Activated naive CD4-positive, alpha-beta T cell treated with anti-CD3 and anti-CD28 coated beads for 36 hours (primary cell): ENCODE data around the gene PLA2G2D. TPM values are rescaled to one million over a fixed set of nuclear protein-coding genes. Genes with fewer than 3 reads are reported as not detected.
A peak's percentile ranks its signal among the peaks of the same experiment; 100 is the strongest.

Experiments used
- CTCF ChIA-PET: fragments of 350-600 bp; sonication (Branson Sonifier 250); formaldehyde crosslinking; loops from one replicate; lab custom pipeline; 2021; ENCODE audit warnings: antibody characterized with exemption; lab: Charles Lee
- DNase-seq: peaks from one replicate; pipeline ENCODE4 v3.0.0-alpha.2; 2020
- H3K27ac Mint-ChIP-seq: one replicate; pipeline ENCODE4 v1.8.0; 2021; ENCODE audit warnings: mild to moderate bottlenecking, mixed read lengths
- H3K27me3 Mint-ChIP-seq: one replicate; pipeline ENCODE4 v1.8.0; 2021; ENCODE audit warnings: low read depth, mixed read lengths
- H3K36me3 Mint-ChIP-seq: one replicate; pipeline ENCODE4 v1.8.0; 2021; ENCODE audit warnings: low read depth, mixed read lengths
- H3K4me1 Mint-ChIP-seq: one replicate; pipeline ENCODE4 v1.8.0; 2021; ENCODE audit warnings: low read depth, mixed read lengths
- H3K4me3 Mint-ChIP-seq: one replicate; pipeline ENCODE4 v1.8.0; 2021; ENCODE audit warnings: mild to moderate bottlenecking, moderate library complexity, mixed read lengths
- H3K9me3 Mint-ChIP-seq: one replicate; pipeline ENCODE4 v1.8.0; 2021; ENCODE audit warnings: mixed read lengths
- intact Hi-C: fragments of 100-400 bp; cut with micrococcal nuclease; formaldehyde crosslinking; loops from one replicate; pipeline ENCODE4 v1.15.1; 2023
- total RNA-seq, 2 experiments: library from RNA; stranded (reverse); gene quantifications; one replicate each; pipeline ENCODE4 v1.2.3, GENCODE V29; 2021

The PLA2G2D gene, protein sequence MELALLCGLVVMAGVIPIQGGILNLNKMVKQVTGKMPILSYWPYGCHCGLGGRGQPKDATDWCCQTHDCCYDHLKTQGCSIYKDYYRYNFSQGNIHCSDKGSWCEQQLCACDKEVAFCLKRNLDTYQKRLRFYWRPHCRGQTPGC
- under 1 TPM; 0.19 to 0.35 TPM for total RNA-seq

DNA sequence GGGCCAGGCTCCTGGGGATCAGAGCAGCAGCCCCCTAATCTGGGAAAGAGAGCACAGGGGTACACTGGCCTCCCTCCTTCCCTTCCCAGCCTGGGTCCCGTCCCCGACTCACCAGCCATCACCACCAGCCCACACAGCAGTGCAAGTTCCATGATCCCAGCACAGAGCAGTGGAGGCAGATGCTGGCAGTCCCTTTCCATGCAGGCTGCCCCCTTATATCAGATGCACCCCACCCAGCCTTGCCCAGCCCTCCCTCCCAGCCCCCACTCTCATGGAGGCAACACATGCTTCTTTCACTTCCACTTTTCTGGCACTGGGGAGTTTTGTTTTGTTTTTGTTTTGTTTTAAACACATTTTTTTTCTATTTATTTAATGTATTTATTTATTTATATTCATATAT lies at the start of gene PLA2G2D:
TSS of gene PLA2G2D (minus strand) at position 190 of the 400 bp plus-strand sequence. CDS start at position 152, 38 bp downstream.
- H3K4me3 Mint-ChIP-seq, result no peak within 1 kb of the TSS
- H3K27ac Mint-ChIP-seq, result no peak within 1 kb of the TSS
- DNase-seq, result no peak
- H3K4me1 Mint-ChIP-seq, result no peaks in the 10 kb centered on the region
- H3K27me3 Mint-ChIP-seq, result peaks cover 8% of the 10 kb centered on the region
- intact Hi-C loops, result no loop called here
- CTCF ChIA-PET, result no interaction called here
- no peaks in the 10 kb centered on the region for H3K9me3 Mint-ChIP-seq
- H3K36me3 Mint-ChIP-seq, result no peaks in the 10 kb centered on the region

DNA sequence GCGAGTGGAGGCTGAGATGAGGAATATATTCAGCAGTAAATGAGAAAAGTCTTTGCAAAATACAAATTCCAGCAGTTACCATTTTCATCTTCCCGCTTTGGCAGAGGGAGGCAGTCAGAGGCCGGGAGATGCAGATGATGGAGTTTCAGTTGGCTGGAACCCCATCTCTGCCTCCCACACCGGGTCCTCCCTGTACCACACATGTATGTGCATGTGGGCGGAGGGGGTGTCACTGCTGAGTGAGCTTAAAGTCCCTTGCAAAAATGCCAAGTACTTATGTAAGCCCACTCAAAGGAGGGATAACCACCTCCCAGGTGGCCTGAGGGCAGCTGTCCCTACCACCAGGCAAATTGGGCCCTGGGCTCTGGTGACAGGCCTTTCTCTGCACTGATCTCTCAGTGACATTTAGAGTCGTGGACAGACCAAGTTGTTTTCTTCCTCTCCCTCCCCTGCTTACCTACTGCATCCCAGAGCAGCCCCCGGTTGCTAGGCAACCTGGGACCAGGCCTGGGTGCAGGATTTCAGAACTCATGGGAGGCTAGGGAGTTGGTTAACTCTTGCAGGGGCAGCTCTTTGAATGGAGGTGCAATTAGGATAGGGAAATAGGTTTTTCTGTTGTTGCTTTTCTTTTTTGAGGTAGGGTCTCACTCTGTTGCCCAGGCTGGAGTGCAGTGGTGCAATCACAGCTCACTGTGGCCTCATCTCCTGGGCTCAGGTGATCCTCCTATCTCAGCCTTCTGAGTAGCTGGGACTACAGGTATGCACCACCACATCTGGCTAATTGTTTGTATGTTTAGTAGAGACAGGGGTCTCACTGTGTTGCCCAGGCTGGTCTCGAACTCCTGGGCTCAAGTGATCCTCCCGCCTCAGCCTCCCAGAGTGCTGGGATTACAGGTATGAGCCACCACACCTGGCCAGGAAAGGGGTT lies 49.5 kb upstream of the PLA2G2D start:
- no peaks in the 10 kb centered on the region for H3K27me3 Mint-ChIP-seq

DNA sequence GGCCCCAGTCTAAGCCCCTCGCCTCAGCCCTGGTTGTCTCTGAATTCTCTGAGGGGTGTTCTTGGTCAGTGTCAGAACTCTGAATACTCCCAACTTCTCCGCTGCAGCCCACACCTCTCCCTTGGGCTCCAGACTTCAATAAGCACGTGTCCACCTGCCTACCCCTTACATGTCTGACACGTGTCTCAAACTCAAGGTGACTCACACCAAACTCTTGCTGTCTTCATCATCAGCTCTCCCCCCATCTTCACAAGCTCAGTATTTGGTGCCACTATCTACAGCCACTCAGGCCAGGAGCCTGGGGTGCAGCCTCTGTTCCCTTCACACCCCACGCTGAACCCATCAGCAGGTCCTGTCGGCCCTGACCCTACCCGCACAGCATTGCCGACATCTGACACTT lies 47.8 kb upstream of the PLA2G2D start:
- Mint-ChIP-seq H3K27ac (no peak overlapping the region), H3K4me3 (no peak overlapping the region), H3K9me3 (peaks cover 10% of the 10 kb centered on the region), H3K4me1 (peaks cover 8% of the 10 kb centered on the region), H3K36me3 (peaks cover 2% of the 10 kb centered on the region), H3K27me3 (no peaks in the 10 kb centered on the region)
- intact Hi-C loops, result no loop called here
- DNase-seq, result no peak
- CTCF ChIA-PET, result interaction anchor here (1.1 to 11.7 kb wide), 3 partner anchors 10 to 29 kb away, joined by 3 to 75 read pairs (median 3); no protein-coding TSS in a partner anchor

More for the DNA sequence above, 49.5 kb upstream of the PLA2G2D start:
- Mint-ChIP-seq H3K9me3 (peaks cover 6% of the 10 kb centered on the region), H3K4me3 (no peak overlapping the region), H3K4me1 (peaks cover 10% of the 10 kb centered on the region), H3K27ac (no peak overlapping the region), H3K36me3 (no peaks in the 10 kb centered on the region)
- DNase-seq, result no peak
- intact Hi-C loops, result no loop called here
- CTCF ChIA-PET, result interaction anchor here (3.9 kb wide), 1 partner anchor 26 kb away, joined by 23 read pairs; no protein-coding TSS in a partner anchor

DNA sequence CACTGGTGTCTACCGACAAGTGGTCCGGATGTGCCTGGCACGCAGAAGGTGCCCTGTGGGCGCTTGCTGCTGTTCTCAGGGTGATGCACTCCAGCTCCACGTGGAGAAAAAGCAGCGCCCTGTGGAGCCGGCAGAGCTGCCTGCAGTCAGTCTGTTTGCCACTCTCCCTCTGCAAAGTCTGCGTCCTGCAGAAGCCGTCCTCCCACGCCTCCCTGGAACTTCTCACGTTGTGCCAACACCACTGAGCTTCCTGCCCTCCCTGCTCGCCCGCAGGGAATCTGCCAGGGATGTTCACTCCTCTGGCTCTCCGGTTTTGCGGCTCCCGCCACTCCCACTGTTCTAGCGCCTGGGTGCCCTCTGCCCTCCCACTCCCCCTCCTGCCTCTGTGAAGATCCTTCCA lies 46.7 kb upstream of the PLA2G2D start:
- CTCF ChIA-PET, result interaction anchor here (0.7 to 11.7 kb wide), 5 partner anchors 13 to 59 kb away, joined by 3 to 75 read pairs (median 3); no protein-coding TSS in a partner anchor
- DNase-seq, result no peak
- Mint-ChIP-seq H3K4me3 (no peak overlapping the region), H3K4me1 (peaks cover under 1% of the 10 kb centered on the region), H3K36me3 (peaks cover 2% of the 10 kb centered on the region), H3K9me3 (peaks cover 18% of the 10 kb centered on the region), H3K27me3 (no peaks in the 10 kb centered on the region), H3K27ac (no peak overlapping the region)
- intact Hi-C loops, result no loop called here

DNA sequence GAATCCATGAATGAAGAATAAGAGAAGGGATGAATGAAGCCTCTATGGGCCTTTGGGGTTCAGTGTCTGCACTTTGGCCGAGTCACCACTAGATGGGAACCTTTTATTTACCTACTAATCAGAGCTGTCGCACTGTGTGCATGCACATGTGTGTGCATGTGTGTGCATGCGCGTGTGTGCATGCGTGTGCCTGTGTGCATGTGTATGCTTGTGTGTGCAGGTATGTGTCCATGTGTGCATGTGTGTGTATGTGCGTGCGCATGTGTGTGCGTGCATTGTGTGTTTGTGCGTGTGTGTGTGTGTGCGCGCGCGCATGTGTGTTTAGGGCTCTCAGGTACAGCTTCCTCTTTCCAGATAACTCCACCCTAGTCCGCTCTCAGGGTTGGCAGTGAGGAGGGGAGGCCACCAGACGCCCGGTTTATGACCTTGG lies 46.2 kb upstream of the PLA2G2D start:
- H3K36me3 Mint-ChIP-seq, result peaks cover 6% of the 10 kb centered on the region
- no peaks in the 10 kb centered on the region for H3K27me3 Mint-ChIP-seq
- no peak overlapping the region for H3K27ac Mint-ChIP-seq
- intact Hi-C loops, result no loop called here
- H3K4me1 Mint-ChIP-seq, result no peaks in the 10 kb centered on the region
- peaks cover 21% of the 10 kb centered on the region for H3K9me3 Mint-ChIP-seq
- CTCF ChIA-PET, result interaction anchor here (0.7 to 11.7 kb wide), 6 partner anchors 13 to 60 kb away, joined by 3 to 75 read pairs (median 3); partner anchors contain the start of genes PLA2G2C and UBXN10
- DNase-seq, result peak; percentile 35
- H3K4me3 Mint-ChIP-seq, result no peak overlapping the region

DNA sequence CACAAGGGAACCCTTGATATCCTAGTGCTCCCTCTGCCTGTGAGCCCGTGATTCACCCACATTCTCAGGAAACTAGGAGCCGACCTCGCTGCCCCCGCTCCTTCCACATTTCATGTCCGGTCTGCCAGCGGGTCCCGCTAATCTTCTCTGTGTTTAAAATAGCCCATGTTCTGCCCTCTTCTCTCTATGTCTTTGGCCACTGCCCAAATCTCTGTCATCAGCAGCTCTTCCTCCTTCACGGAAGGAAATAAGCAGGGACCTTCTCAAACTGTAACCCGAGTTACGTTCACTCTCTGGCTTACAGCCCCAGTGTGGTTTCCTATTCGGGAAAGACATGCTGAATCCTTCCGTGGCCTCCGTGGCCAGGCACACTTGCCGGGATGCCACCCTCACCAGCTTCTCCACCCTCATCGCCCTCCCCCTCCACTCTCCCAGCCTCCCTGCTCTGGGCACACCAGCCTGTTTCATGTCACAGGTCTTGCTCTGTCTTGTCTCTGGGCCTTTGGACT lies 45.4 kb upstream of the PLA2G2D start:
- Mint-ChIP-seq H3K36me3 (peaks cover 6% of the 10 kb centered on the region), H3K4me3 (no peak overlapping the region), H3K27ac (no peak overlapping the region), H3K9me3 (peaks cover 26% of the 10 kb centered on the region), H3K27me3 (no peaks in the 10 kb centered on the region), H3K4me1 (no peaks in the 10 kb centered on the region)
- intact Hi-C loops, result no loop called here
- DNase-seq, result no peak
- CTCF ChIA-PET, result interaction anchor here (0.7 to 11.7 kb wide), 3 partner anchors 22 to 48 kb away, joined by 3 to 75 read pairs (median 7); partner anchors contain the start of genes PLA2G2C and UBXN10

DNA sequence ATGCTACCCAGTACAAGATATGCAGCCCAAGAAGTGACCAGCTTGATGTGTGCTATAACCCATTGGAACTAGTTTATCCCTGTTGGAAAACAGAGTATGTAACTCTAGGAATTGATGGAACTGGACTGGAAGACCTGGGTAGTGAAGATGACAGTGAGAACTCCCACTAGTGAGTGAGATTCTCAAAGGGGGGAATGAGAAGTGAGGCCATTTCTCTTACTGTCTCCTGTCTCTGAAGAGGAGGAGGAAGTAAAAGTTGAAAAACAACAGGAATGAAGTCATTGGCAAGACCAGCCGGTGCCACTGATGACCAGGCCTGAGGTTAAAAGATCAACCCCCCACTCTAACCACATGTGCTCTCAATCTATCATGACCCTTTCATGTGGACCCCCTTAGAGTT lies 40.7 kb upstream of the PLA2G2D start:
- peaks cover 34% of the 10 kb centered on the region for H3K9me3 Mint-ChIP-seq

DNA sequence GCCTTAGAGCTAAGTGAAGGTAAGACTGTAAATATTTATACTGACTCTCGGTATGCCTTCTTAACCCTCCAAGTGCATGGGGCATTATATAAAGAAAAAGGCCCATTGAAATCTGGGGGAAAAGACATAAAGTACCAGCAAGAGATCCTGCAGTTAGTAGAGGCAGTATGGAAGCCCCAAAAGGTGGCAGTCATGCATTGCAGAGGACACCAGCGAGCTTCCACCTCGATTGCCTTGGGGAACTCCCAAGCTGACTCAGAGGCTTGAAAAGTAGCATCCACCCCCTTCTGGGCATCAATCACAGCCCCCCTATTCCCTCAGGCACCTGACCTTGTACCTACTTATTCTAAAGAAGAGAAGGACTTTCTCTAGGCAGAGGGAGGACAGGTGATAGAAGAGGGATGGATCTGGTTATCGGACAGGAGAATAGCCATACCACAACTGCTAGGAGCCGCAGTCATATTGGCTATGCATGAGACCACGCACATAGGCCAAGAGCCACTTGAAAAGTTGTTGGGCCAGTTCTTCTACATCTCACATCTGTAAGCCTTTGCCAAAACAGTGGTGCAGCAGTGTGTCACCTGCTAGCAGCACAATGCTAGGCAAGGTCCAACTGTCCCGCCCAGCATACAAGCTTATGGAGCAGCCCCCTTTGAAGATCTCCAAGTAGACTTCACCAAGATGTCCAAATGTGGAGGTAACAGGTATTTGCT lies 39.2 kb upstream of the PLA2G2D start:
- no peak overlapping the region for H3K4me3 Mint-ChIP-seq
- CTCF ChIA-PET, result interaction anchor here (0.6 to 11.7 kb wide), 4 partner anchors 33 to 281 kb away, joined by 3 to 75 read pairs (median 3); no protein-coding TSS in a partner anchor
- H3K36me3 Mint-ChIP-seq, result peaks cover 6% of the 10 kb centered on the region
- peaks cover 7% of the 10 kb centered on the region for H3K4me1 Mint-ChIP-seq
- intact Hi-C loops, result loop anchor here (1.0 kb wide), 1 partner anchor 37 kb away; no protein-coding TSS in a partner anchor
- H3K27me3 Mint-ChIP-seq, result no peaks in the 10 kb centered on the region
- peak; percentile 68 for DNase-seq
- peaks cover 31% of the 10 kb centered on the region for H3K9me3 Mint-ChIP-seq
- no peak overlapping the region for H3K27ac Mint-ChIP-seq

More for the DNA sequence above, 40.7 kb upstream of the PLA2G2D start:
- intact Hi-C loops, result no loop called here
- Mint-ChIP-seq H3K4me3 (no peak overlapping the region), H3K27me3 (no peaks in the 10 kb centered on the region), H3K27ac (no peak overlapping the region), H3K4me1 (no peaks in the 10 kb centered on the region), H3K36me3 (peaks cover 6% of the 10 kb centered on the region)
- no peak for DNase-seq
- CTCF ChIA-PET, result interaction anchor here (0.6 to 11.7 kb wide), 3 partner anchors 8 to 346 kb away, joined by 4 to 75 read pairs (median 4); no protein-coding TSS in a partner anchor

DNA sequence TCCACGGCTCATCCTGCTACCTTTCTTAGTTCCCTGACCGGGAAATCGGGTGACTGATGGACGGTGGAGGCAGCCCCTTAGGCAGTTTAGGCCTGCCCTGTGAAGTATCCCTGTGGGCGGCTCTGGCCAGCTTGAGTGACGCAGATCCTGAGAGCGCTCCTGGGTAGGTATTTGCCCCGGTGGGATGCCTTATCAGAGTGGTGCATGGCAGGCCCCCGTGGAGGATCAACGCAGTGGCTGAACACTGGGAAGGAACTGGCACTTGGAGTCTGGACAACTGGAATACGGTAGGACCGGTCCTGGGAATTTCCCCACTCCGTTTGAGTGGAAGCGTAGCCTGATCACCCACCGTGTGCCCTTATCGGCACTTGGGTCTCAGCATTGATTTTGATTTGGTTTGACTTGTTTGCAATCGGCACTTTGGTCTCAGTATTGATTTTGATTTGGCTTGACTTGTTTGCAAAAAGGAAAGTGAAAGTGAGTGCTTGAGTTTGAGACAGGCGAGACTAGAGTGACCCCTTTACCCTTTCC lies 35.0 kb upstream of the PLA2G2D start:
- Mint-ChIP-seq H3K9me3 (peaks cover 7% of the 10 kb centered on the region), H3K36me3 (no peaks in the 10 kb centered on the region), H3K4me3 (no peak overlapping the region), H3K27me3 (no peaks in the 10 kb centered on the region), H3K4me1 (peaks cover 9% of the 10 kb centered on the region), H3K27ac (no peak overlapping the region)
- intact Hi-C loops, result no loop called here
- no peak for DNase-seq
- CTCF ChIA-PET, result interaction anchor here (0.5 kb wide), 1 partner anchor 88 kb away, joined by 3 read pairs; no protein-coding TSS in a partner anchor

DNA sequence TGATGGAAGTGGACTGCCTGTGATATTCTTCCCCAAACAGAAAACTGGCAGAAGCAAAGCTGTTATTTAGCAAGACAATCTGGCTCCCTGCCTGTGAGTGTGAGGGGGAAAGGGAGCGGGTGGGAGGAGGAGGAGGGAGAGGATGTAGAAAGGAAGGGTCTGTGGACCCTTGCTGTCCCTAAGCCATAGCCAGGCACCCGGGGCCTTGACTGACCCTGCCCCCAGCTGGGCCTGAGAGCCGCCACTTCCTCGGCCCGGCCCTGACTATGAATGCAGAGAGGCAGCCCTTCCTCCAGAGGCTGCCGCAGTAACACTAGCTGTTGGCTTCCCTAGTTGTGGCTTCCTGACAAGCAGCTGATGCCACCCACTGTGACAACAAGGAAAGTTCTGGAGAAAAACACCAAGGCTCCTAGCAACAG lies 33.7 kb upstream of the PLA2G2D start:
- Mint-ChIP-seq H3K4me1 (peaks cover 9% of the 10 kb centered on the region), H3K27me3 (no peaks in the 10 kb centered on the region), H3K9me3 (no peaks in the 10 kb centered on the region), H3K4me3 (no peak overlapping the region), H3K27ac (no peak overlapping the region), H3K36me3 (no peaks in the 10 kb centered on the region)
- intact Hi-C loops, result loop anchor here (1.0 kb wide), 4 partner anchors 52 to 271 kb away; partner anchors contain the start of gene OTUD3
- no peak for DNase-seq
- CTCF ChIA-PET, result interaction anchor here (0.6 to 3.6 kb wide), 19 partner anchors 10 to 237 kb away, joined by 3 to 46 read pairs (median 4); no protein-coding TSS in a partner anchor

DNA sequence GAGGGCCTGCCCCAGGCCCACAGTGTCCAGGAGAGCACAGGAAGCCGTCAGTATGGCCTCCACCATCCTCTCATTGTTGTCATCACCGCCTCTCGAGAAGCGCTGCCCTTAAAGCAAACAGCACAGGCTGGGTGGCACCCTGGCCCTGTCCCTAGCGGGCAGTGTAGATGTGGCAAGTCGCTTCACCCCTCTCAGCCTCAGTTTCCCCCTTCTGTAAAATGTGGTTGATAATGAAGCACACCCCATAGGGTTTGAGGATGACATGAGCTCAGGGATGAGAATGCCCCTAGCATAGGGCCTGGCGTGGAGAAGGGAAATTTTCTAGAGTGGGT lies 33.2 kb upstream of the PLA2G2D start:
- Mint-ChIP-seq H3K4me3 (peak overlapping the region; percentile 62), H3K36me3 (no peaks in the 10 kb centered on the region), H3K4me1 (peaks cover 9% of the 10 kb centered on the region), H3K9me3 (no peaks in the 10 kb centered on the region), H3K27ac (no peak overlapping the region), H3K27me3 (no peaks in the 10 kb centered on the region)
- CTCF ChIA-PET, result interaction anchor here (0.6 to 3.6 kb wide), 24 partner anchors 10 to 321 kb away, joined by 3 to 46 read pairs (median 4); no protein-coding TSS in a partner anchor
- intact Hi-C loops, result loop anchor here (1.0 kb wide), 4 partner anchors 51 to 270 kb away; partner anchors contain the start of gene OTUD3
- DNase-seq, result no peak
